Neural cell (in vitro differentiated cells): ENCODE results near the gene VCP. TPM values are rescaled to one million over a fixed set of nuclear protein-coding genes. Genes with fewer than 3 reads are reported as not detected.

ENCODE experiments used
- H2AFZ ChIP-seq: fragments of 200-600, 300-800 bp; sonication (generic), shearing (Covaris generic); 2 replicates; pipeline ENCODE4 v1.6.0; 2014; ENCODE audit warnings: low read depth, mild to moderate bottlenecking, antibody characterized with exemption, low read length, moderate library complexity
- H3F3A ChIP-seq: fragments of 200-600 bp; shearing (Covaris generic); 2 replicates; pipeline ENCODE4 v1.6.1; 2016; ENCODE audit warnings: mild to moderate bottlenecking, moderate library complexity, mixed read lengths, antibody characterized with exemption, low read length; ENCODE audit not compliant: insufficient read depth, poor library complexity, severe bottlenecking
- H3K27ac ChIP-seq: fragments of 200-600, 300-800 bp; sonication (generic), shearing (Covaris generic); 2 replicates; pipeline ENCODE4 v1.5.1; 2014; ENCODE audit warnings: mild to moderate bottlenecking, low read length, moderate library complexity
- H3K27me3 ChIP-seq: fragments of 300-800, 200-600 bp; sonication (generic), shearing (Covaris generic); 2 replicates; pipeline ENCODE4 v1.6.0; 2014; ENCODE audit warnings: mild to moderate bottlenecking, low read depth, low read length, moderate library complexity; ENCODE audit not compliant: insufficient read depth
- H3K36me3 ChIP-seq: fragments of 300-800, 200-600 bp; sonication (generic), shearing (Covaris generic); 2 replicates; pipeline ENCODE4 v1.5.1; 2014; ENCODE audit warnings: mild to moderate bottlenecking, antibody characterized with exemption, low read length, moderate library complexity; ENCODE audit not compliant: insufficient read depth
- H3K4me2 ChIP-seq: fragments of 300-800, 200-600 bp; sonication (generic), shearing (Covaris generic); 2 replicates; pipeline ENCODE4 v1.6.0; 2014; ENCODE audit warnings: mild to moderate bottlenecking, low read length
- H3K4me3 ChIP-seq: fragments of 300-800, 200-600 bp; sonication (generic), shearing (Covaris generic); 2 replicates; pipeline ENCODE4 v1.5.1; 2014; ENCODE audit warnings: mild to moderate bottlenecking, low read length, moderate library complexity
- H3K79me2 ChIP-seq: fragments of 200-600 bp; shearing (Covaris generic); replicated peaks from 2 replicates; pipeline ENCODE4 v1.6.0; 2014; ENCODE audit warnings: mild to moderate bottlenecking, low read length, moderate library complexity; ENCODE audit not compliant: insufficient read depth
- H3K9ac ChIP-seq: fragments of 300-800, 200-600 bp; sonication (generic), shearing (Covaris generic); 2 replicates; pipeline ENCODE4 v1.6.1; 2016; ENCODE audit warnings: mild to moderate bottlenecking, low read length, mixed read lengths
- H3K9me2 ChIP-seq: fragments of 200-600 bp; shearing (Covaris generic); 2 replicates; pipeline ENCODE4 v1.6.1; 2016; ENCODE audit warnings: mild to moderate bottlenecking, low read length, mixed read lengths; ENCODE audit not compliant: insufficient read depth
- H3K9me3 ChIP-seq: fragments of 200-600, 300-800 bp; sonication (generic), shearing (Covaris generic); 2 replicates; pipeline ENCODE4 v1.6.1; 2016; ENCODE audit warnings: mild to moderate bottlenecking, mixed run types, low read length, moderate library complexity, mixed read lengths
- H4K20me1 ChIP-seq: fragments of 200-600 bp; shearing (Covaris generic); 2 replicates; pipeline ENCODE4 v1.6.1; 2016; ENCODE audit warnings: mild to moderate bottlenecking, mixed run types; ENCODE audit not compliant: insufficient read depth
- CTCF ChIP-seq: fragments of 450-650 bp; IDR thresholded peaks from 2 replicates; pipeline ENCODE4 v1.5.1; 2014; ENCODE audit warnings: antibody characterized with exemption, mild to moderate bottlenecking, moderate library complexity; ENCODE audit not compliant: poor library complexity, severe bottlenecking
- EP300 ChIP-seq: fragments of 450-650 bp; conservative IDR thresholded peaks from 2 replicates; pipeline ENCODE4 v1.6.1; 2014; ENCODE audit warnings: antibody characterized with exemption, mild to moderate bottlenecking, moderate library complexity; ENCODE audit not compliant: poor library complexity, severe bottlenecking
- EZH2 ChIP-seq: fragments of 200-600, 300-800 bp; shearing (Covaris generic), sonication (generic); IDR thresholded peaks from 2 replicates; pipeline ENCODE4 v1.6.1; 2014; ENCODE audit warnings: antibody characterized with exemption, low read length, borderline replicate concordance, mild to moderate bottlenecking; ENCODE audit not compliant: insufficient read depth, poor library complexity, severe bottlenecking
- MXI1 ChIP-seq: fragments of 450-650 bp; conservative IDR thresholded peaks from 2 replicates; pipeline ENCODE4 v1.6.1; 2014; ENCODE audit warnings: antibody characterized with exemption, mild to moderate bottlenecking; ENCODE audit not compliant: poor library complexity, severe bottlenecking
- POLR2AphosphoS5 ChIP-seq: IDR thresholded peaks from 2 replicates; pipeline ENCODE4 v1.6.1; 2012
- RAD21 ChIP-seq: fragments of 450-650 bp; conservative IDR thresholded peaks from 2 replicates; pipeline ENCODE4 v1.6.1; 2014; ENCODE audit warnings: antibody characterized with exemption, mild to moderate bottlenecking, moderate library complexity
- REST ChIP-seq: IDR thresholded peaks from 2 replicates; pipeline ENCODE4 v1.6.1; 2012; ENCODE audit warnings: borderline replicate concordance
- SMC3 ChIP-seq: fragments of 450-650 bp; conservative IDR thresholded peaks from 2 replicates; pipeline ENCODE4 v1.6.1; 2014; ENCODE audit warnings: antibody characterized with exemption, mild to moderate bottlenecking, moderate library complexity; ENCODE audit not compliant: poor library complexity
- TAF1 ChIP-seq: IDR thresholded peaks from 2 replicates; pipeline ENCODE4 v1.6.1; 2012; ENCODE audit warnings: low read depth
- polyA plus RNA-seq: library from polyadenylated mRNA; depleted of rRNA; stranded (reverse); fragments of >200 nt; gene quantifications from 2 replicates; pipeline ENCODE4 v1.2.3, GENCODE V29; 2014

VCP gene
- polyA plus RNA-seq, 1 donor from 2014 or later: 139 TPM

GRCh38 chr9:35105571-35106342, 33.3 kb upstream of the VCP start:
- H3K4me3 ChIP-seq: no peak overlapping the region
- no peak overlapping the region for H2AFZ ChIP-seq
- H4K20me1 ChIP-seq: no peaks in the 10 kb centered on the region
- no peaks in the 10 kb centered on the region for H3K9me2 ChIP-seq
- peaks cover 35% of the 10 kb centered on the region for H3K79me2 ChIP-seq
- H3K4me2 ChIP-seq: no peak overlapping the region
- no peaks in the 10 kb centered on the region for H3K27me3 ChIP-seq
- peak overlapping the region; percentile 0 for H3K27ac ChIP-seq
- H3K9me3 ChIP-seq: no peaks in the 10 kb centered on the region
- TF ChIP-seq MXI1: no peak
- no peak for TF ChIP-seq POLR2AphosphoS5
- no peak for TF ChIP-seq EZH2
- no peak for TF ChIP-seq REST
- TF ChIP-seq CTCF: no peak
- TF ChIP-seq SMC3: no peak
- no peak for TF ChIP-seq TAF1
- no peak for TF ChIP-seq EP300
- TF ChIP-seq RAD21: no peak
- no peak overlapping the region for H3K9ac ChIP-seq
- no peaks in the 10 kb centered on the region for H3K36me3 ChIP-seq
- peaks cover 7% of the 10 kb centered on the region for H3F3A ChIP-seq

- TF ChIP-seq EZH2: no peak
- no peak for TF ChIP-seq TAF1
- no peak for TF ChIP-seq SMC3
- TF ChIP-seq MXI1: no peak
- no peak for TF ChIP-seq RAD21
- no peak for TF ChIP-seq EP300
- no peak for TF ChIP-seq REST
- no peak for TF ChIP-seq POLR2AphosphoS5
- no peak for TF ChIP-seq CTCF
- peak overlapping the region; percentile 91 for H3K27ac ChIP-seq
- no peaks in the 10 kb centered on the region for H3K9me3 ChIP-seq
- H2AFZ ChIP-seq: no peak overlapping the region
- no peaks in the 10 kb centered on the region for H3K9me2 ChIP-seq
- no peak overlapping the region for H3K4me3 ChIP-seq
- H3K9ac ChIP-seq: no peak overlapping the region
- no peak overlapping the region for H3K4me2 ChIP-seq
- no peaks in the 10 kb centered on the region for H3K27me3 ChIP-seq
- peaks cover 7% of the 10 kb centered on the region for H3F3A ChIP-seq
- H3K36me3 ChIP-seq: no peaks in the 10 kb centered on the region
- no peaks in the 10 kb centered on the region for H4K20me1 ChIP-seq
- peaks cover 29% of the 10 kb centered on the region for H3K79me2 ChIP-seq
These were observed 32.7 kb upstream of the VCP start for GRCh38 chr9:35105126-35105525.
